Pons (tissue), 1 donor: ENCODE data around the gene ETV2.
A peak's percentile ranks its signal among the peaks of the same experiment; 100 is the strongest.
"Not testable (repeated sequence)": the region's sequence is repeated elsewhere in the genome, so short reads cannot be mapped to it uniquely, and the experiment has no call there.

ENCODE experiments used
- DNase-seq: peaks from one replicate; pipeline ENCODE4 v3.0.0-alpha.2; 2016; ENCODE audit warnings: low spot score

Gene ETV2, protein sequence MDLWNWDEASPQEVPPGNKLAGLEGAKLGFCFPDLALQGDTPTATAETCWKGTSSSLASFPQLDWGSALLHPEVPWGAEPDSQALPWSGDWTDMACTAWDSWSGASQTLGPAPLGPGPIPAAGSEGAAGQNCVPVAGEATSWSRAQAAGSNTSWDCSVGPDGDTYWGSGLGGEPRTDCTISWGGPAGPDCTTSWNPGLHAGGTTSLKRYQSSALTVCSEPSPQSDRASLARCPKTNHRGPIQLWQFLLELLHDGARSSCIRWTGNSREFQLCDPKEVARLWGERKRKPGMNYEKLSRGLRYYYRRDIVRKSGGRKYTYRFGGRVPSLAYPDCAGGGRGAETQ

GRCh38 chr19:35641515-35642151 is at the start of gene ETV2:
ETV2 (plus strand) TSS chr19:35641745; CDS start chr19:35642461, 716 bp downstream.
- DNase-seq, result no peak

DNA sequence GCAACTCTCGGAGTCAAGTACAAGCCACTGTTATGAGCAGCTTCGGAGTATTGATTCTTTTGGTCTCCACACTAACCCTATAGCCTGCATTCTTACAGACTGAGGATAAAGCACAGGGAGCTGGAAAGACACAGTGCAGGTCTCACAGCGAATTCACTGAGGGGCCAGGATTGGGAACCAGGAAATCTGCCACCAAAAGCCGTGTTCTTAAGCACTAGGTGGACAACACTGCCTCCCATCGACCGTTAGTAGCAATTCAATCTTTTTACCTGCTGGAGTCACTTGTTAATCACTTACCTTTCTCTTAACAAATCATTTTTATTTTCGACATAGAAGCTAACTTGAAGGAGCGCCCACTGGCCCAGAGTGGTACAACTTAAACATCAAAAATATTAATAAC is 49.3 kb upstream of the ETV2 start:
- peak; percentile 28 for DNase-seq

- DNase-seq, result not testable (repeated sequence)
These were observed 46.5 kb upstream of the ETV2 start for GRCh38 chr19:35595026-35595425.

DNA sequence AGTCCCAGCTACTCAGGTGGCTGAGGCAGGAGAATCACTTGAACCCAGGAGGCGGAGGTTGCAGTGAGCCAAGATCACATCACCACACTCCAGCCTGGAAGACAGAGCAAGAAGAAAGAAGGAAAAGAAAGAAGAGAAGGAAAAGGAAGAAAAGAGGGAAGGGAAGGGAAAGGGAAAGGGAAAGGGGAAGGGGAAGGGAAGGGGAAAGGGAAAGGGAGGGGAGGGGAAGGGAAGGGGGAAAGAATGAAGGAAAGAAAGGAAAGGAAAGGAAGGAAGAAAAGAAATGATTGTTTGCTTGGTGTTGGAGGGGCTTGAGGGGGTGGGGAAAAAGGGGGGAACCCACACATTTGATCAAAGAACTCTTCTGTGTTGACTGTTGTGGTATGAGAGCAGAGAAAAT is 45.6 kb upstream of the ETV2 start:
- DNase-seq, result no peak

DNA sequence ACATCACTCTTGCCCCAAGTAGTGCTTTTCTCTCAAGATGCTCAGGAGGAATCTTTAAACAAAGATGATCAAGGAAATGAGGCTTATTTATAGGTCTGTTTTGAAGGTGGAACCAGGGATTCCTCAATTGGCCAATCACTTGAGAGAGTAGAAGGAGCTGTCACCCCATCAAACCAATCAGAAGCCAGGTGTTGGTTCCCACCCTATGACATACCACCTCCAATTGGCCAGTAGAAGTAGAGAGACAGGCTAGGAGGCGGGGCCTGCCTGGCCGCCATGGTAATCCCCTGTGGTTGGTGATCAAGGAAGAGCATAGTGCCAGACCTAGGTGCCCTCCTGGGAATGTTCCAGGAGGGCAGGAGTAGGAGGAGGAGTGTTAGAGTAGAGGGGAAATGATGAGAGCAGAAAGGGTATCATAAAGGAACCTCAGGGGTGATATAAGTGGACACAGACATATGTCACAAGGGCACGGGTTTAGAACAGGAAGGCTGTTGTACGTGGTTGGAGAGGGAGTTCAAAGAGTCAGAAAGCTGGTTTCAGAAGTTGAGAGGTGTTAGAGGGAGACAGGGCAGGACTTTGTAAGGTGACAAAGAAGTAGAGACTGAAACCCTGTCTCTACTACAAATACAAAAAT is 45.1 kb upstream of the ETV2 start:
- no peak for DNase-seq

DNA sequence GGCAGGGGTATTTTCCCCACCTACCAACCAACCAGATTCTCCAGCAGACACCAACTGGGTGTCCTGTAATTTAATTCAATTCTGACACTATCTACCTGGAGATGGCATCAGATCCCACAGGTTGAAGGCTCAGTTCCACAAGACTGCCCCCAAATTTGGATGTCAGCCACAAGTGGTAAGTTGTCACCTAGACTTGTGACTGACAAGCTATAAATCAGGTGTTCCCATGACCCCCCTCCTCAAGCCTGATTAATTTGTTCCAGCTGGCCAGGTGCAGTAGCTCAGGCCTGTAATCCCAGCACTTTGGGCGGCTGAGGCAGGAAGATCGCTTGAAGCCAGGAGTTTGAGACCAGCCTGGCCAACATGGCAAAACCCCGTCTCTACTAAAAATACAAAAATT is 39.6 kb upstream of the ETV2 start:
- no peak for DNase-seq

GRCh38 chr19:35604436-35604835 is 37.1 kb upstream of the ETV2 start:
- not testable (repeated sequence) for DNase-seq

DNA sequence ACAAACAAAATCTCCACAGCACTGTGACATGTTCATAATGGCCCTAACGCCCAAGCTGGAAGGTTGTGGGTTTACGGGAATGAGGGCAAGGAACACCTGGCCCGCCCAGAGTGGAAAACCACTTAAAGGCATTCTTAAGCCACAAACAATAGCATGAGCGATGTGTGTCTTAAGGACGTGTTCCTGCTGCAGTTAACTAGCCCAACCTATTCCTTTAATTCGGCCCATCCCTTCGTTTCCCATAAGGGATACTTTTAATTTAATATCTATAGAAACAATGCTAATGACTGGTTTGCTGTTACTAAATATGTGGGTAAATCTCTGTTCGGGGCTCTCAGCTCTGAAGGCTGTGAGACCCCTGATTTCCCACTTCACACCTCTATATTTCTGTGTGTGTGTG is 34.4 kb upstream of the ETV2 start:
- not testable (repeated sequence) for DNase-seq

DNA sequence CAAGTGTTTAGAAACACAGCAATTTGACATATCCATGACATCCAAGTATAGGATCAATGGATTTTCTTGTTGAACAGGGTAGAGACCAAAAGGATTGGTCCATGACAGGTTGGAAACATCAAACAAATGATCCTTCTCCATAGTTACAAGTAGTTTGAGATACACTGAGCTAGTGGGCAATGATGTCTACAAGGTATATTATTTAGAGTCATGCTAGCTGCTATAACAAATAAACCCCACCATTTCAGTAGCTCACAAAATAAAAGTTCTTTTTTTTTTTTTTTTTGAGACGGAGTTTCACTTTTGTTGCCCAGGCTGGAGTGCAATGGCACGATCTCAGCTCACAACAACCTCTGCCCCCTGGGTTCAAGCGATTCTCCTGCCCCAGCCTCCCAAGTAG is 33.9 kb upstream of the ETV2 start:
- DNase-seq, result no peak

GRCh38 chr19:35608251-35608650 is 33.3 kb upstream of the ETV2 start:
- no peak for DNase-seq

DNA sequence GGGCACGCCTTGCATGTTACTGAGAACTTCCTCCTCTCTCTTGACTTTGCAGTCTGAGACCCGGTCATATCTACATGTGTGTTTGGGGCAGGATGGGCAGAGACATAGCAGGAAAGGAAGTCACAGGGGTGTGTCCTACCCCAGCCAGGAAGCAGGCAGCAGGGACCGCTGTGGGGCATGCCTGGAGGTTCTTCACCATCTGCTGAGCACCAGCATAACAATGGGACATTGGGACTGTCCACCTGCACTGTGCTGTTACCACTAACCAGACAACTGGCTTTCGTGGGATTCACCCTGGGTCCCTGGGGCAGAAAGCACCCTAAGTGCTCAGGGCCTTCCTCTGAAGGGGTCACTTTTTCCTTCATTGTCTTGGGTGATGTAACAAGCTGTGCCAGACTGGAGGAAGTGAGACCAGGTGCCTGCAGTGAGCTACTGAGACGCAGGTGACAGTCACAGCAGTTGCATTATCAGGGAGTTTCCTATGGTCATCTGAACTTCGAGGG is 31.6 kb upstream of the ETV2 start:
- DNase-seq, result no peak

DNA sequence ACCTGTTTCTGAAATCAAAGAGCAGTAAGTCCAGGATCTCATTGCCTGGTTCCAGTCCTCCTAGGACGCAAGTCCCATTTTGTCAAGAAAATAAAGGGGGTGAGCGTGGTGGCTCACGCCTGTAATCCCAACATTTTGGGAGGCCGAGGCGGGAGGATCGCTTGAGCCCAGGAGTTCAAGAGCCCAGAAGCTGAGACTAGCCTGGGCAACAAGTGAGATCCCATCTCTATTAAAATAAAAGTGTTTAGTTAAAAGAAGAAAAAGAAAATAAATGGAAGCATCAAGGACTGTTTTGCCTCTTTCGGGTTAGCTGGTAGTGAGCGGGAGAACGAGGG is 29.4 kb upstream of the ETV2 start:
- peak; percentile 8 for DNase-seq

DNA sequence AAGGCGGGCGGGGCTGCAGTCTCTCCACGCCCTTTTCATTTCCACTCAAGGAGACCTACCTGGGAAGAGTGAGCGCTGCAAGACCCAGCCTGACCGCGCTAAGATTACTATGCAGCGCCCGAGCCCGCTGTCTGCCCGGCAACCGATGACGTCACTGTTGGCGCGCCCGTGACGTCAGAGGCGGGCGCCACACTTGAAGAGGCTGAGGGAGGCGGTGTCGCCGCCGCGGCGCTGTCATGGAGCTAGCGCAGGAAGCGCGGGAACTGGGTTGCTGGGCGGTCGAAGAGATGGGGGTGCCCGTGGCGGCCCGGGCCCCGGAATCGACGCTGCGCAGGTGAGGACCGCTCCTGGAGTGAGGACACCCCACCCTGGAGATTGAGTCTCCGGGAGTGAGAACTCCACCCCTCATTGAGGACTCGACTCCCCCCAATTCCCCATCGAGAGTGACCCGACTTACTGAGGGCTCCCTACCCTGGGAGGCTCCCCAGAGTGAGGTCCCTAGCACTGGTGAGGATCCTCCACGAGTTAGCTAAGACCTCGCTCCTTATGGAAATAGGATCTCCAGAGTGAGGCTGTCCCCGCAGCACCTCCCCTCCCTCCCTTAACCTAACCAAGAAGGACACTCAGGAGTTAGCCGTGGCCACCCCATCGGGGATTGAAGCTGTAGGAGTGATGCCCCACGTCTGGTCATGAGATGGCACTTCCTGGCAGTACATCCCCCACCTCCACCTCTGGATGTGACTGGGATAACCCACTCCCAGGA is 28.8 kb upstream of the ETV2 start, which contains the start of gene HAUS5:
TSS of gene HAUS5 (plus strand) at position 177 of the 763 bp plus-strand sequence. CDS start at position 237, 60 bp downstream.
- DNase-seq, result peak; percentile 84

- no peak for DNase-seq
These were observed 28.0 kb upstream of the ETV2 start for GRCh38 chr19:35613574-35613973.

DNA sequence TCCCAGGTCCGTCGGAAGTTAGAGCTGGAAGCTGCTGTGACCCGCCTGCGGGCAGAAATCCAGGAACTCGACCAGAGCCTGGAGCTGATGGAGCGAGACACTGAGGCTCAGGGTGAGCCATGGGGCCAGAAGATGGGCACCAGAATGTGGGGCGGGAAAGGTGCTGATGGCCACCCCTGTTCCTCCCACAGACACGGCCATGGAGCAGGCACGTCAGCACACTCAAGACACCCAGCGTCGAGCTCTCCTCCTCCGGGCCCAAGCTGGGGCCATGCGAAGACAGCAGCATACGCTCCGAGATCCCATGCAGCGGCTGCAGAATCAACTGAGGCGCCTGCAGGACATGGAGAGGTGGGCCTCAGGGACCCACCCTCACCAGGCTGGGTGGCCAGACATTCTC is 26.5 kb upstream of the ETV2 start:
- DNase-seq, result no peak

DNA sequence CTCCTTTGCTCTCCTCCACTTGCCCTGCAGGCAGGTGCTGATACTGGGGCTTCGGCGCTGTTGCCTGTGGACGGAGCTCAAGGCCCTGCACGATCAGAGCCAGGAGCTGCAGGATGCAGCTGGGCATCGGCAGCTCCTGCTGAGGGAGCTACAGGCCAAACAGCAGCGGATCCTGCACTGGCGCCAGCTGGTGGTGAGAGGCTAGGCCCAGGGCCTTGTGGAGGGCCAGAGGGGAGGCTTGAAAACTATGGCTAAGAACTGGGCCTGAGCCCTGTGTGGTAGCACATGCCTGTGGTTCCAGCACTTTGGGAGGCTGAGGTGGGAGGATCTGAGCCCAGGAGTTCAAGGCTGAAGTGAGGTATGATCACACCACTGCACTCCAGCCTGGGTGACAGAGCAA is 22.7 kb upstream of the ETV2 start:
- DNase-seq, result no peak

DNA sequence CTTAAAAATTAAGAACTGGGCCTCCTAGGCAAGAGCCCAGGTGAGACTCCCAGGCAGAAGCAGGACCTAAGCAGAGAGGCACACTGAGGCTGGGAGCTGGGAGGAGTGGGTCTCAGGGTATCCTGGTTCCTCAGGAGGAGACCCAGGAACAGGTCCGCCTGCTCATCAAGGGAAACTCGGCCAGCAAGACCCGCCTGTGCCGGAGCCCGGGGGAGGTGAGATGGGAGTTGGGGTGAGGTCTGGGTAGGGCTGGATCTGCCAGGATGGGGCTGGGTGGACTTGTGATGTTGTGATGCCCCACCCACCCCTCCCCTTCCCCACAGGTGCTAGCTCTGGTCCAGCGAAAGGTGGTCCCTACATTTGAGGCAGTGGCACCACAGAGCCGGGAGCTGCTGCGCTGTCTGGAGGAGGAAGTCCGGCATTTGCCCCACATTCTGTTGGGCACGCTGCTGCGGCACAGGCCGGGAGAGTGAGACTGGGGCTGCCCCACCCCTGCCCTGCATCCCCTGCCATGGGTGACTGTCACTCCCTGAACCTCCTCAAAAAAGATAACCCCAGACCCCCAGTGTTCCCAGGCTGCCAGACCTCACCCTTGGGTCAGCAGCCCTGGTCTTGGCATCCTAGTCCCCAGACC is 22.1 kb upstream of the ETV2 start:
- DNase-seq, result no peak

DNA sequence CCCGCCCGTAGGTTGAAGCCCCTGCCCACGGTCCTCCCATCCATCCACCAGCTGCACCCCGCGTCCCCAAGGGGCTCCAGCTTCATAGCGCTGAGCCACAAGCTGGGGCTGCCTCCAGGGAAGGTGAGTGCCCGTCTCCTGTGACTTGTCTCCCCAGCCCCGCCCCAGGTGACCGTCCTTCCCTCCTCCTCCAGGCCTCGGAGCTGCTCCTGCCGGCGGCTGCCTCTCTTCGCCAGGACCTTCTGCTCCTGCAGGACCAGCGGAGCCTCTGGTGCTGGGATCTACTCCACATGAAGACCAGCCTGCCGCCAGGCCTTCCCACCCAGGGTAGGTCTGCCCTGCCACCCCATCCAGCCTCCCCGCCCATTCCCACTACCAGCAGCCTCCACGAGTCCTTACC is 21.5 kb upstream of the ETV2 start:
- no peak for DNase-seq

DNA sequence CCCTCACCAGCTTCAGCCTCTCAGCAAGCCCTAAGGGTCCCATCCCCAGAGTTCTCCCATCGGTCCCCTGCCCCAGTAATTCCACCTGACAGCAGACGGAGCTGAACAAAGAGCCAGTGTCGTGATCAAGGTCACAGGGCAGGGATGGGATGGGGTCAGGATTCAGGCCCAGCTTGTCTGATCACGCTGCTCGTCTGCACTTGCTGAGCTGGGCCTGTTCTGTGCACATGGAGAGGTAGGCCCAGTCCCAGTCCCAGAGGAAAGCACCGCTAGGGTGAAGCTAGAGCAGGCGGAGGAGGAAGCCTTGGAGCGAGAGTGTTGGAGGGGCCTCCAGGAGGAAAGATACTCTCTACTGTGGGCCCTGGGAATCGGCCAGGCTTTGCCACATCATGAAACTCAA is 19.8 kb upstream of the ETV2 start:
- DNase-seq, result no peak

DNA sequence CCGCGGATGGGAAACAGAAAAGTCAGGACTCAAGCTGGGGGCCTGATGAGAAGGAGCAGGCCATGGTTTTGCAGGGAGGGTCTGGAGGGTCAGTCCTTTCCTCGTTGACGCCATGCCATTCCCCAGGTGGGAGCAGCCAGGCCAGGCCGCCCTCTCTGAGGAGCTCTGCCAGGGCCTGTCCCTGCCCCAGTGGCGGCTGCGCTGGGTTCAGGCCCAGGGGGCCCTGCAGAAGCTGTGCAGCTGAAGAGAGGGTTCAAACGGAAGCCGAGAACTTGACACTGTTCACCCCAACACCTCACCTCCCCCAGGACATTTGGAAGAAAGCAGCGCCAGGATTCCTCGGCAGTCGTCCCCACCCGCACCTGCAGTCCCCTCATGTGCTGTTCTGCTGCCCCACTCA is 18.8 kb upstream of the ETV2 start:
- DNase-seq, result no peak

- no peak for DNase-seq
These were observed 18.1 kb upstream of the ETV2 start for GRCh38 chr19:35623327-35624010.

DNA sequence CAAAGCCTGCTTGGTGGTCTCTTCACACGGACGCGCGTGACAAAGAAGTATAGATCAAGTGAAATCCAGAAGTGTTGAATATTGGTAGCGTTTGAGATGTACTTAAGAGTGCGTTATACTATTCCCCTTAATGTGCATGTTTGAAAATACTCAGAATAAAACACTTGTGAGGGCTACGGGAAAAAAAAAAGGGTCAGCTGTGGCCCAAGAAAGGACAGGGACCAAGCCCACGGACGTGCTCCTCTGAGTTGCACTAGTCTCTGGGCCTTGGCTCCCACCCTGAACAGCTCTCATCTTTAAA is 13.3 kb upstream of the ETV2 start:
- DNase-seq, result no peak
